Measurements from ENCODE around the gene LAMP1. TPM values are rescaled to one million over a fixed set of nuclear protein-coding genes. Genes with fewer than 3 reads are reported as not detected.
"Not testable (repeated sequence)": the region's sequence is repeated elsewhere in the genome, so short reads cannot be mapped to it uniquely, and the experiment has no call there.

The LAMP1 gene
- total RNA-seq, 1 donor from 2014 or later = 57.9 TPM

- DNase-seq (ENCODE audit: low spot score in 2 of 2); FAIRE-seq: not testable (repeated sequence)
Measured at GRCh38 chr13:113371701-113372100, 74.7 kb downstream of the LAMP1 start.

Small RNA genes within 50 kb of the gene (small RNA-seq; reads per million reads assigned to genes)
- not detected for gene MIR8075

Other genes with a start within 250 kb of the LAMP1 start
- gene F7, start 191.4 kb upstream of the LAMP1 start, total RNA-seq = 0.82 TPM
- 0.82 TPM for gene F10, start 174.4 kb upstream of the LAMP1 start, total RNA-seq
- gene PROZ, start 138.6 kb upstream of the LAMP1 start, total RNA-seq = not detected
- gene PCID2, start 88.6 kb upstream of the LAMP1 start, total RNA-seq = 48.5 TPM
- gene CUL4A, start 87.6 kb upstream of the LAMP1 start, total RNA-seq = 61.6 TPM
- 0.41 TPM for gene GRTP1, start 66.9 kb downstream of the LAMP1 start, total RNA-seq
- gene ADPRHL1, start 156.2 kb downstream of the LAMP1 start, total RNA-seq = 1.2 TPM
- gene DCUN1D2, start 193.5 kb downstream of the LAMP1 start, total RNA-seq = 11.8 TPM